Neural cell (in vitro differentiated cells): ENCODE measurements around the gene KLHDC9.

ENCODE experiments used
- CTCF ChIP-seq: fragments of 450-650 bp; IDR thresholded peaks from 2 replicates; pipeline ENCODE4 v1.5.1; 2014; ENCODE audit warnings: antibody characterized with exemption, mild to moderate bottlenecking, moderate library complexity; ENCODE audit not compliant: poor library complexity, severe bottlenecking
- EP300 ChIP-seq: fragments of 450-650 bp; conservative IDR thresholded peaks from 2 replicates; pipeline ENCODE4 v1.6.1; 2014; ENCODE audit warnings: antibody characterized with exemption, mild to moderate bottlenecking, moderate library complexity; ENCODE audit not compliant: poor library complexity, severe bottlenecking
- EZH2 ChIP-seq: fragments of 200-600, 300-800 bp; shearing (Covaris generic), sonication (generic); IDR thresholded peaks from 2 replicates; pipeline ENCODE4 v1.6.1; 2014; ENCODE audit warnings: antibody characterized with exemption, low read length, borderline replicate concordance, mild to moderate bottlenecking; ENCODE audit not compliant: insufficient read depth, poor library complexity, severe bottlenecking
- POLR2AphosphoS5 ChIP-seq: IDR thresholded peaks from 2 replicates; pipeline ENCODE4 v1.6.1; 2012
- RAD21 ChIP-seq: fragments of 450-650 bp; conservative IDR thresholded peaks from 2 replicates; pipeline ENCODE4 v1.6.1; 2014; ENCODE audit warnings: antibody characterized with exemption, mild to moderate bottlenecking, moderate library complexity
- TAF1 ChIP-seq: IDR thresholded peaks from 2 replicates; pipeline ENCODE4 v1.6.1; 2012; ENCODE audit warnings: low read depth

GRCh38 chr1:161072751-161073449 is 25.3 kb upstream of the KLHDC9 start:
- TF ChIP-seq CTCF, result no peak
- no peak for TF ChIP-seq POLR2AphosphoS5
- TF ChIP-seq EZH2, result no peak
- no peak for TF ChIP-seq EP300
- TF ChIP-seq TAF1, result no peak
- no peak for TF ChIP-seq RAD21
